Esophagus squamous epithelium (tissue), 5 donors: ENCODE data around the gene SLC17A7. TPM values are rescaled to one million over a fixed set of nuclear protein-coding genes. Genes with fewer than 3 reads are reported as not detected.

Experiments
- DNase-seq: peaks from one replicate; lab custom pipeline; 2025; lab: John Stamatoyannopoulos, UW
- H3K27ac ChIP-seq, 4 donors: fragments of 200-600 bp; sonication (generic); one replicate each; pipeline ENCODE4 v1.5.1; 2016 to 2019; ENCODE audit warnings: mild to moderate bottlenecking in 1 of 4
- H3K27me3 ChIP-seq, 4 donors: fragments of 200-600 bp; sonication (generic); 1 replicate in 3 of 4; 2 replicates in 1 of 4; pipeline versions ENCODE4 v1.5.1 to v1.6.0; 2017 to 2021; ENCODE audit warnings: antibody characterized with exemption in 1 of 4
- H3K36me3 ChIP-seq, 3 donors: fragments of 200-600 bp; sonication (generic); one replicate each; pipeline ENCODE4 v1.5.1; 2016 to 2019
- H3K4me1 ChIP-seq, 3 donors: fragments of 200-600 bp; sonication (generic); one replicate each; pipeline ENCODE4 v1.5.1; 2017 to 2019
- H3K4me3 ChIP-seq, 4 donors: fragments of 200-600 bp; sonication (generic); 1 replicate in 3 of 4; 2 replicates in 1 of 4; pipeline ENCODE4 v1.5.1; 2016 to 2019; ENCODE audit warnings: mild to moderate bottlenecking in 2 of 4, moderate library complexity in 1 of 4
- H3K9me3 ChIP-seq, 3 donors: fragments of 200-600 bp; sonication (generic); one replicate each; pipeline ENCODE4 v1.5.1; 2016 to 2019
- CTCF ChIP-seq, 6 experiments: fragments of 450-650 bp in 4 of 6; fragments of 200-600 bp in 2 of 6; sonication (generic) in 2 of 6; IDR thresholded peaks; one replicate each; pipeline ENCODE4 v1.5.1; 2016 to 2019; ENCODE audit warnings: antibody characterized with exemption in 6 of 6, mild to moderate bottlenecking in 4 of 6, moderate library complexity in 4 of 6
- POLR2A ChIP-seq, 4 donors: fragments of 450-650 bp; IDR thresholded peaks; one replicate each; pipeline ENCODE4 v1.6.1; 2017; ENCODE audit warnings: antibody characterized with exemption in 4 of 4, mild to moderate bottlenecking in 4 of 4, moderate library complexity in 3 of 4
- WGBS, 2 donors: methylation state at CpG; one replicate each; pipeline ENCODE4 v1.1.5; 2018; 5-methylcytosine and 5-hydroxymethylcytosine counted together
- intact Hi-C: fragments of 100-400 bp; cut with DNase I; formaldehyde crosslinking; loops from one replicate; pipeline ENCODE4 v1.15.0; 2022
- total RNA-seq, 4 donors: library from RNA; depleted of rRNA; stranded (reverse); fragments of >200 nt; gene quantifications; one replicate each; pipeline ENCODE4 v1.1.0, GENCODE V29; 2016
- donor health status: DM: yes; HTN: yes; CAD: no.

Gene SLC17A7
- total RNA-seq, 4 donors from 2014 or later = 0.13 to 1.5 (median 0.40) TPM

GRCh38 chr19:49403404-49404187 is 37.7 kb downstream of the SLC17A7 start:
- Histone ChIP-seq H3K9me3 (no peaks in the 10 kb centered on the region), H3K27me3 (no peaks in the 10 kb centered on the region), H3K4me3 (no peak overlapping the region), H3K4me1 (no peaks in the 10 kb centered on the region), H3K27ac (no peak overlapping the region), H3K36me3 (no peaks in the 10 kb centered on the region)
- TF ChIP-seq POLR2A (IDR thresholded peaks at IDR 0.05) (no peak), CTCF (IDR thresholded peaks at IDR 0.05) (no peak)
- no peak for DNase-seq
- 47 to 64% methylated on average over 5 to 6 of the region's 7 CpGs for WGBS, 2 donors
- intact Hi-C loops = no loop called here

GRCh38 chr19:49400029-49400428 is 41.3 kb downstream of the SLC17A7 start:
- Histone ChIP-seq H3K36me3 (no peaks in the 10 kb centered on the region), H3K9me3 (no peaks in the 10 kb centered on the region), H3K27ac (no peak overlapping the region), H3K4me3 (no peak overlapping the region), H3K4me1 (no peaks in the 10 kb centered on the region), H3K27me3 (peaks cover 0 to 11% (median 0%) of the 10 kb centered on the region in 4 donors)
- WGBS, 2 donors = 79 to 82% methylated on average over 6 of the region's 6 CpGs
- DNase-seq = no peak
- TF ChIP-seq POLR2A (IDR thresholded peaks at IDR 0.05) (no peak), CTCF (IDR thresholded peaks at IDR 0.05) (no peak)
- intact Hi-C loops = no loop called here

GRCh38 chr19:49398931-49399330 is 42.4 kb downstream of the SLC17A7 start:
- Histone ChIP-seq H3K36me3 (no peaks in the 10 kb centered on the region), H3K27me3 (peaks cover 0 to 22% (median 0%) of the 10 kb centered on the region in 4 donors), H3K4me3 (no peak overlapping the region), H3K27ac (no peak overlapping the region), H3K4me1 (no peaks in the 10 kb centered on the region), H3K9me3 (no peaks in the 10 kb centered on the region)
- 85 to 100% methylated on average over 1 to 6 of the region's 6 CpGs for WGBS, 2 donors
- TF ChIP-seq CTCF (IDR thresholded peaks at IDR 0.05) = no peak
- no peak for TF ChIP-seq POLR2A (IDR thresholded peaks at IDR 0.05)
- intact Hi-C loops = no loop called here
- no peak for DNase-seq

GRCh38 chr19:49398001-49398615 is 43.2 kb downstream of the SLC17A7 start:
- no peak overlapping the region for H3K4me3 ChIP-seq
- WGBS, 2 donors = 58 to 62% methylated on average over 9 to 10 of the region's 11 CpGs
- no peaks in the 10 kb centered on the region for H3K4me1 ChIP-seq
- no peaks in the 10 kb centered on the region for H3K9me3 ChIP-seq
- H3K36me3 ChIP-seq = no peaks in the 10 kb centered on the region
- no peak overlapping the region for H3K27ac ChIP-seq
- intact Hi-C loops = no loop called here
- peaks cover 0 to 29% (median 0%) of the 10 kb centered on the region in 4 donors for H3K27me3 ChIP-seq
- DNase-seq = no peak
- TF ChIP-seq CTCF (IDR thresholded peaks at IDR 0.05) (no peak), POLR2A (IDR thresholded peaks at IDR 0.05) (no peak)
